HL-60 (cell line): ENCODE results near the gene PYROXD2.

Experiments used
- TF ChIP-seq, protein P1 (sequence below): IDR thresholded peaks from one replicate; pipeline ENCODE4 v1.5.1; 2011; ENCODE audit warnings: low read length, control low read depth, inconsistent platforms; ENCODE audit not compliant: insufficient read depth
- TF ChIP-seq, protein P2 (sequence below): IDR thresholded peaks from 2 replicates; pipeline ENCODE4 v1.6.1; 2012; ENCODE audit warnings: low read depth; ENCODE audit not compliant: insufficient replicate concordance

- TF ChIP-seq, protein P1, sequence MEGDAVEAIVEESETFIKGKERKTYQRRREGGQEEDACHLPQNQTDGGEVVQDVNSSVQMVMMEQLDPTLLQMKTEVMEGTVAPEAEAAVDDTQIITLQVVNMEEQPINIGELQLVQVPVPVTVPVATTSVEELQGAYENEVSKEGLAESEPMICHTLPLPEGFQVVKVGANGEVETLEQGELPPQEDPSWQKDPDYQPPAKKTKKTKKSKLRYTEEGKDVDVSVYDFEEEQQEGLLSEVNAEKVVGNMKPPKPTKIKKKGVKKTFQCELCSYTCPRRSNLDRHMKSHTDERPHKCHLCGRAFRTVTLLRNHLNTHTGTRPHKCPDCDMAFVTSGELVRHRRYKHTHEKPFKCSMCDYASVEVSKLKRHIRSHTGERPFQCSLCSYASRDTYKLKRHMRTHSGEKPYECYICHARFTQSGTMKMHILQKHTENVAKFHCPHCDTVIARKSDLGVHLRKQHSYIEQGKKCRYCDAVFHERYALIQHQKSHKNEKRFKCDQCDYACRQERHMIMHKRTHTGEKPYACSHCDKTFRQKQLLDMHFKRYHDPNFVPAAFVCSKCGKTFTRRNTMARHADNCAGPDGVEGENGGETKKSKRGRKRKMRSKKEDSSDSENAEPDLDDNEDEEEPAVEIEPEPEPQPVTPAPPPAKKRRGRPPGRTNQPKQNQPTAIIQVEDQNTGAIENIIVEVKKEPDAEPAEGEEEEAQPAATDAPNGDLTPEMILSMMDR: no peak
- TF ChIP-seq, protein P2, sequence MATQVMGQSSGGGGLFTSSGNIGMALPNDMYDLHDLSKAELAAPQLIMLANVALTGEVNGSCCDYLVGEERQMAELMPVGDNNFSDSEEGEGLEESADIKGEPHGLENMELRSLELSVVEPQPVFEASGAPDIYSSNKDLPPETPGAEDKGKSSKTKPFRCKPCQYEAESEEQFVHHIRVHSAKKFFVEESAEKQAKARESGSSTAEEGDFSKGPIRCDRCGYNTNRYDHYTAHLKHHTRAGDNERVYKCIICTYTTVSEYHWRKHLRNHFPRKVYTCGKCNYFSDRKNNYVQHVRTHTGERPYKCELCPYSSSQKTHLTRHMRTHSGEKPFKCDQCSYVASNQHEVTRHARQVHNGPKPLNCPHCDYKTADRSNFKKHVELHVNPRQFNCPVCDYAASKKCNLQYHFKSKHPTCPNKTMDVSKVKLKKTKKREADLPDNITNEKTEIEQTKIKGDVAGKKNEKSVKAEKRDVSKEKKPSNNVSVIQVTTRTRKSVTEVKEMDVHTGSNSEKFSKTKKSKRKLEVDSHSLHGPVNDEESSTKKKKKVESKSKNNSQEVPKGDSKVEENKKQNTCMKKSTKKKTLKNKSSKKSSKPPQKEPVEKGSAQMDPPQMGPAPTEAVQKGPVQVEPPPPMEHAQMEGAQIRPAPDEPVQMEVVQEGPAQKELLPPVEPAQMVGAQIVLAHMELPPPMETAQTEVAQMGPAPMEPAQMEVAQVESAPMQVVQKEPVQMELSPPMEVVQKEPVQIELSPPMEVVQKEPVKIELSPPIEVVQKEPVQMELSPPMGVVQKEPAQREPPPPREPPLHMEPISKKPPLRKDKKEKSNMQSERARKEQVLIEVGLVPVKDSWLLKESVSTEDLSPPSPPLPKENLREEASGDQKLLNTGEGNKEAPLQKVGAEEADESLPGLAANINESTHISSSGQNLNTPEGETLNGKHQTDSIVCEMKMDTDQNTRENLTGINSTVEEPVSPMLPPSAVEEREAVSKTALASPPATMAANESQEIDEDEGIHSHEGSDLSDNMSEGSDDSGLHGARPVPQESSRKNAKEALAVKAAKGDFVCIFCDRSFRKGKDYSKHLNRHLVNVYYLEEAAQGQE: no peak
These were observed 47.2 kb downstream of the PYROXD2 start for GRCh38 chr10:98367604-98368451.
